IPS DF 6.9 (cell line): ENCODE measurements around the gene DNAH8.

ENCODE experiments used
- DNase-seq: peaks from one replicate; pipeline ENCODE4 v3.0.0-alpha.2; 2013; ENCODE audit warnings: low read depth, low spot score
- H3K27ac ChIP-seq: one replicate; pipeline ENCODE4 v1.5.1; 2013; ENCODE audit warnings: low read length, control low read depth
- H3K27me3 ChIP-seq: 2 replicates; pipeline ENCODE4 v1.6.1; 2013; ENCODE audit warnings: mild to moderate bottlenecking, low read length; ENCODE audit not compliant: control insufficient read depth, insufficient read depth
- H3K36me3 ChIP-seq: 2 replicates; pipeline ENCODE4 v1.6.1; 2013; ENCODE audit warnings: low read length; ENCODE audit not compliant: control insufficient read depth, insufficient read depth
- H3K4me1 ChIP-seq: 2 replicates; pipeline ENCODE4 v1.6.1; 2013; ENCODE audit warnings: low read length; ENCODE audit not compliant: control insufficient read depth, insufficient read depth
- H3K4me3 ChIP-seq: 2 replicates; pipeline ENCODE4 v1.5.1; 2013; ENCODE audit warnings: mild to moderate bottlenecking, low read length
- H3K9me3 ChIP-seq: 2 replicates; pipeline ENCODE4 v1.6.1; 2013; ENCODE audit warnings: low read length, inconsistent platforms; ENCODE audit not compliant: control insufficient read depth, insufficient read depth
- WGBS: extraction: QIAGEN DNeasy Blood & Tissue Kit; methylation state at CpG from one replicate; pipeline ENCODE4 v1.1.7; 2013; ENCODE audit warnings: mixed read lengths, missing lambda C conversion rate; ENCODE audit not compliant: insufficient read length, insufficient coverage; 5-methylcytosine and 5-hydroxymethylcytosine counted together

Gene DNAH8

GRCh38 chr6:38739532-38739931 is 24.4 kb downstream of the DNAH8 start:
- no peak for DNase-seq
- Histone ChIP-seq H3K27ac (no peak overlapping the region), H3K4me3 (no peak overlapping the region), H3K36me3 (no peaks in the 10 kb centered on the region), H3K9me3 (no peaks in the 10 kb centered on the region), H3K4me1 (no peaks in the 10 kb centered on the region), H3K27me3 (no peaks in the 10 kb centered on the region)
- no CpG with 5 or more reads among the region's 5 CpGs for WGBS

- Histone ChIP-seq H3K4me3 (no peak overlapping the region), H3K36me3 (no peaks in the 10 kb centered on the region), H3K4me1 (no peaks in the 10 kb centered on the region), H3K9me3 (no peaks in the 10 kb centered on the region), H3K27ac (no peak overlapping the region), H3K27me3 (no peaks in the 10 kb centered on the region)
- WGBS, result no CpG with 5 or more reads among the region's 1 CpG
- DNase-seq, result no peak
Measured at GRCh38 chr6:38749473-38749872, 34.4 kb downstream of the DNAH8 start.

- no peak overlapping the region for H3K4me3 ChIP-seq
- WGBS, result no CpG with 5 or more reads among the region's 1 CpG
- no peaks in the 10 kb centered on the region for H3K9me3 ChIP-seq
- H3K4me1 ChIP-seq, result no peaks in the 10 kb centered on the region
- H3K27ac ChIP-seq, result no peak overlapping the region
- DNase-seq, result no peak
- H3K36me3 ChIP-seq, result no peaks in the 10 kb centered on the region
- H3K27me3 ChIP-seq, result no peaks in the 10 kb centered on the region
Measured at GRCh38 chr6:38750968-38751615, 36.0 kb downstream of the DNAH8 start.

- H3K27ac ChIP-seq, result no peak overlapping the region
- no peaks in the 10 kb centered on the region for H3K27me3 ChIP-seq
- no peaks in the 10 kb centered on the region for H3K9me3 ChIP-seq
- no peak overlapping the region for H3K4me3 ChIP-seq
- no peaks in the 10 kb centered on the region for H3K4me1 ChIP-seq
- DNase-seq, result no peak
- H3K36me3 ChIP-seq, result no peaks in the 10 kb centered on the region
Measured at GRCh38 chr6:38753707-38754106, 38.6 kb downstream of the DNAH8 start.

GRCh38 chr6:38755207-38755606 is 40.1 kb downstream of the DNAH8 start:
- no peaks in the 10 kb centered on the region for H3K27me3 ChIP-seq
- H3K27ac ChIP-seq, result no peak overlapping the region
- H3K9me3 ChIP-seq, result no peaks in the 10 kb centered on the region
- WGBS, result no CpG with 5 or more reads among the region's 3 CpGs
- no peaks in the 10 kb centered on the region for H3K36me3 ChIP-seq
- no peak for DNase-seq
- H3K4me1 ChIP-seq, result no peaks in the 10 kb centered on the region
- H3K4me3 ChIP-seq, result no peak overlapping the region

GRCh38 chr6:38755874-38756273 is 40.8 kb downstream of the DNAH8 start:
- H3K4me3 ChIP-seq, result no peak overlapping the region
- H3K27ac ChIP-seq, result no peak overlapping the region
- no peaks in the 10 kb centered on the region for H3K4me1 ChIP-seq
- no peaks in the 10 kb centered on the region for H3K27me3 ChIP-seq
- no peaks in the 10 kb centered on the region for H3K9me3 ChIP-seq
- no peaks in the 10 kb centered on the region for H3K36me3 ChIP-seq
- no peak for DNase-seq
- WGBS, result no CpG with 5 or more reads among the region's 2 CpGs

GRCh38 chr6:38760097-38760496 is 45.0 kb downstream of the DNAH8 start:
- Histone ChIP-seq H3K27ac (no peak overlapping the region), H3K4me3 (no peak overlapping the region), H3K4me1 (no peaks in the 10 kb centered on the region), H3K9me3 (no peaks in the 10 kb centered on the region), H3K27me3 (no peaks in the 10 kb centered on the region), H3K36me3 (no peaks in the 10 kb centered on the region)
- no CpG with 5 or more reads among the region's 1 CpG for WGBS
- DNase-seq, result no peak

GRCh38 chr6:38762848-38763247 is 47.7 kb downstream of the DNAH8 start:
- no peaks in the 10 kb centered on the region for H3K4me1 ChIP-seq
- H3K4me3 ChIP-seq, result no peak overlapping the region
- no peaks in the 10 kb centered on the region for H3K36me3 ChIP-seq
- no peaks in the 10 kb centered on the region for H3K9me3 ChIP-seq
- no peak for DNase-seq
- no peak overlapping the region for H3K27ac ChIP-seq
- H3K27me3 ChIP-seq, result no peaks in the 10 kb centered on the region

- WGBS, result no CpG with 5 or more reads among the region's 2 CpGs
- no peak for DNase-seq
- Histone ChIP-seq H3K27me3 (no peaks in the 10 kb centered on the region), H3K4me3 (no peak overlapping the region), H3K4me1 (no peaks in the 10 kb centered on the region), H3K9me3 (no peaks in the 10 kb centered on the region), H3K36me3 (no peaks in the 10 kb centered on the region), H3K27ac (no peak overlapping the region)
Measured at GRCh38 chr6:38767560-38767959, 52.4 kb downstream of the DNAH8 start.

GRCh38 chr6:38773338-38773737 is 58.2 kb downstream of the DNAH8 start:
- WGBS, result no CpG with 5 or more reads among the region's 3 CpGs
- DNase-seq, result peak; percentile 74
- Histone ChIP-seq H3K4me1 (no peaks in the 10 kb centered on the region), H3K4me3 (no peak overlapping the region), H3K27me3 (no peaks in the 10 kb centered on the region), H3K27ac (no peak overlapping the region), H3K9me3 (no peaks in the 10 kb centered on the region), H3K36me3 (no peaks in the 10 kb centered on the region)

- WGBS, result no CpG with 5 or more reads among the region's 5 CpGs
Measured at GRCh38 chr6:38774929-38775707, 60.0 kb downstream of the DNAH8 start.

More at GRCh38 chr6:38774929-38775707, 60.0 kb downstream of the DNAH8 start:
- Histone ChIP-seq H3K27ac (no peak overlapping the region), H3K4me1 (no peaks in the 10 kb centered on the region), H3K4me3 (no peak overlapping the region), H3K27me3 (no peaks in the 10 kb centered on the region), H3K9me3 (no peaks in the 10 kb centered on the region), H3K36me3 (no peaks in the 10 kb centered on the region)
- DNase-seq, result no peak
